MM.1S (cell line): Measurements from ENCODE around the gene DLGAP1.

Source experiments
- EZH2 ChIP-seq: fragments of 300-600 bp; sonication (generic); optimal IDR thresholded peaks from 2 replicates; pipeline ENCODE3; 2017; ENCODE audit warnings: low read depth, mild to moderate bottlenecking, antibody characterized with exemption, low read length, mixed read lengths
- EZH2phosphoT487 ChIP-seq: fragments of 300-600 bp; sonication (generic); IDR thresholded peaks from 2 replicates; pipeline ENCODE4 v1.6.1; 2018; ENCODE audit warnings: antibody characterized with exemption, low read length
- TF ChIP-seq, protein P1 (sequence below): fragments of 300-600 bp; sonication (generic); IDR thresholded peaks from 2 replicates; pipeline ENCODE4 v1.5.1; 2016; ENCODE audit warnings: antibody characterized with exemption, low read length, mixed read lengths

DNA sequence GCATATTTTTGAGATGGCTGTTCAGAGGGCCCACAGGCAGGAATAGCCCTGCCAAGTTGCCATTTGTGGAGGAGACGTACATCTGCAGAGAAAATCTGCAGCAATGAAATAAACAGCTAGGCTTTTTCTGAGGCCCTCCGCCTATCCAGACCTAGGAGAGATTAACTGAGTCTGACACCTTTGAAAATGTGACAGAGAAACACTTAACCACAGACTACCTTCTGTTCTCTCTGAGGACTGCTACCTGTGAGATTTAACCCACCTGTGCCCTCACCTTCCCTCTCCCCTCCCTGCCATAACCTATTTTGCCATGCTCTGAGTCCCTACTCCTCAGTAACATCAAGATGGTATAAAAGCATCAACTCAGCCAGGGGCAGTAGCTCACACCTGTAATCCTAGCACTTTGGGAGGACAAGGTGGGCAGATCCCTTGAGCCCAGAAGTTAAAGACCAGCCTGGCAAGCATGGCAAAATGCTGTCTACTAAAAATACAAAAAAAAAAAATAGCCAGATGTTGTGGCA lies 844.9 kb downstream of the DLGAP1 start:
- TF ChIP-seq, protein P1, sequence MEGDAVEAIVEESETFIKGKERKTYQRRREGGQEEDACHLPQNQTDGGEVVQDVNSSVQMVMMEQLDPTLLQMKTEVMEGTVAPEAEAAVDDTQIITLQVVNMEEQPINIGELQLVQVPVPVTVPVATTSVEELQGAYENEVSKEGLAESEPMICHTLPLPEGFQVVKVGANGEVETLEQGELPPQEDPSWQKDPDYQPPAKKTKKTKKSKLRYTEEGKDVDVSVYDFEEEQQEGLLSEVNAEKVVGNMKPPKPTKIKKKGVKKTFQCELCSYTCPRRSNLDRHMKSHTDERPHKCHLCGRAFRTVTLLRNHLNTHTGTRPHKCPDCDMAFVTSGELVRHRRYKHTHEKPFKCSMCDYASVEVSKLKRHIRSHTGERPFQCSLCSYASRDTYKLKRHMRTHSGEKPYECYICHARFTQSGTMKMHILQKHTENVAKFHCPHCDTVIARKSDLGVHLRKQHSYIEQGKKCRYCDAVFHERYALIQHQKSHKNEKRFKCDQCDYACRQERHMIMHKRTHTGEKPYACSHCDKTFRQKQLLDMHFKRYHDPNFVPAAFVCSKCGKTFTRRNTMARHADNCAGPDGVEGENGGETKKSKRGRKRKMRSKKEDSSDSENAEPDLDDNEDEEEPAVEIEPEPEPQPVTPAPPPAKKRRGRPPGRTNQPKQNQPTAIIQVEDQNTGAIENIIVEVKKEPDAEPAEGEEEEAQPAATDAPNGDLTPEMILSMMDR: no peak
- TF ChIP-seq EZH2phosphoT487 (no peak), EZH2 (no peak)
